ENCODE results near the gene ITPR1. TPM values are rescaled to one million over a fixed set of nuclear protein-coding genes. Genes with fewer than 3 reads are reported as not detected.
A peak's percentile ranks its signal among the peaks of the same experiment; 100 is the strongest.

Gene ITPR1
- total and polyA plus RNA-seq, 4 experiments from 2014 or later, result 6.1 to 72.8 (median 44.2) TPM

DNA sequence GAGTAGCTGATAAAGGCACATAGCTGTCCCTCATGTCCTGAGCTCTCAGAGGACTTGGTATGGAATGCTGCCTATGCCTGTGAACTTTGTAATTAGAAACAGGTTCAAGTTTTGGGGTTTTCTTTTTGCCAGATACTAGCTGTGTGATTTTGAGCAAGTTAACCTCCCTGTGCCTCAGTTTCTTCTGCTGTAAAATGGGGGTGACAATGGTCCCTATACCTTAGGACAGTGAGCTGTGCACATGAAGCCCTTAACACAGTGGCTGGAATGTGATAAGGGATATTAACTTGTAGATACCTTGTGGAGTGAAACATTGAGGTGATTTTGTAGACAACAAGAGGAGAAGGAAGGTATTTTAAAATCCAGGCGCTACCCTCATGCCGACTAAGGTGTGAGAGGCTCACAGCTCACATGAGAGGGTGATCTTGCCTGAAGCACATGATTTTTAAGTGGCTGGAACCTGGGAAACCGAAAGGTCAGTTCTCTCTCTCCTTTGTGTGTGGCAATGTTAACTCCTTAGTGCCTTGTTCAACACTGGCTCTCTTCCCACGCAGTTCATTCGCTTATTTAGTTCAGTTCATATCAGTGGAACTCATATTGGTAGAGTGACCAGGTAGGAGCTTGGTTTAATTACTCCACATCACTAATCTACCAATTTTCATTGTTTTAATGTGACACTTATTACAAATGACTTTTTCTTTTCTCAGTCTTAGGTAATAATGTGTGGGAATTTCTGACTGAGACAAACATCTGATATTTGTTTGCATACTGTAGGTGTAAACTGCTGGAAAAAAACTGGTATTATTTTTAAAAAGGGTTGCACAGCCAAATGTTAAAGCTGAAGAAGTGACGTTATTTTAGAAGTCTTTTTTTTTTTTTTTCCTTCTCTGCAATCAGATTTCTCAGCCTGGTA lies 236.2 kb downstream of the ITPR1 start:
- peak overlapping the region in 1 of 7 donors; percentile 62 for H3K27ac Mint-ChIP-seq
- H3K4me1 Mint-ChIP-seq, result peaks cover under 1 to 5% (median 3%) of the 10 kb centered on the region in 4 donors
- no peaks in the 10 kb centered on the region for H3K36me3 ChIP-seq (ENCODE audit: insufficient read depth, low read length)
- no peak overlapping the region for H3K4me3 ChIP-seq (ENCODE audit: low read length in 2 of 2)
- H3K27ac ChIP-seq (ENCODE audit: low read depth, low read length), result no peak overlapping the region
- H3K4me3 Mint-ChIP-seq, result no peak overlapping the region
- H3K9me3 Mint-ChIP-seq, result no peaks in the 10 kb centered on the region
- ChIA-PET CTCF (ENCODE audit: partially characterized antibody) (interaction anchor here (0.7 to 1.8 kb wide), 2 partner anchors 18 to 156 kb away, joined by 3 to 7 read pairs; no protein-coding TSS in a partner anchor), POLR2A (ENCODE audit: partially characterized antibody) (no interaction called here)
- no peaks in the 10 kb centered on the region for H3K9me3 ChIP-seq (ENCODE audit: control insufficient read depth in 1 of 2, low read length in 2 of 2)
- intact Hi-C loops (cut with micrococcal nuclease), result no loop called here
- no peaks in the 10 kb centered on the region for H3K27me3 Mint-ChIP-seq
- H3K36me3 Mint-ChIP-seq, result peaks cover 34 to 36% of the 10 kb centered on the region in 2 donors
- DNase-seq, result no peak
- no peaks in the 10 kb centered on the region for H3K27me3 ChIP-seq (ENCODE audit: insufficient read depth, low read length)
- no peaks in the 10 kb centered on the region for H3K4me1 ChIP-seq (ENCODE audit: insufficient read depth, low read length)

DNA sequence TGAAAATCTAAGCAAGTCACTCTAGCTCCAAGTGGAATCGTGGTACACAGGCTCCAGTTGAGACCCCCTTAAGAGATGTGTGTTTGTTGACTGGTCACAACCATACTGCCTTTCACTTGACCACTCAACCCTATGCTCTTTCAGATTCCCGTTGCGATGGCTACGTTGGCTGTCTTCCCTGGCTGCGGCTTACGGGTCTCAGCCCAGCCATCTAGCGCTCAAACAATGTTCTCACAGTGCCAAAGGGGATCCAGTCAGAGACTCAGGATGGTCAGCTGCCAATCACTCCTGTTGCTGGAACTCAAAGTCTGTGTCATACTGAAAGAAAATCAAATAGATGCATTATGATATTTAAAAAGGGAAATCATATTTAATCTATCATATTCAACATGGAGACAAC lies 237.6 kb downstream of the ITPR1 start:
- Mint-ChIP-seq H3K4me1 (peaks cover 0 to 14% (median 3%) of the 10 kb centered on the region in 4 donors), H3K4me3 (no peak overlapping the region), H3K36me3 (peaks cover 31 to 39% of the 10 kb centered on the region in 2 donors), H3K27me3 (no peaks in the 10 kb centered on the region), H3K9me3 (no peaks in the 10 kb centered on the region), H3K27ac (peak overlapping the region in 1 of 7 donors; percentile 30)
- no peak for DNase-seq
- ChIA-PET CTCF (ENCODE audit: partially characterized antibody) (interaction anchor here (1.7 kb wide), 1 partner anchor 327 kb away, joined by 3 read pairs; no protein-coding TSS in a partner anchor), POLR2A (ENCODE audit: partially characterized antibody) (no interaction called here)
- no peaks in the 10 kb centered on the region for H3K9me3 ChIP-seq (ENCODE audit: control insufficient read depth in 1 of 2, low read length in 2 of 2)
- no peaks in the 10 kb centered on the region for H3K27me3 ChIP-seq (ENCODE audit: insufficient read depth, low read length)
- no peak overlapping the region for H3K27ac ChIP-seq (ENCODE audit: low read depth, low read length)
- H3K4me1 ChIP-seq (ENCODE audit: insufficient read depth, low read length), result no peaks in the 10 kb centered on the region
- intact Hi-C loops (cut with micrococcal nuclease), result no loop called here
- no peaks in the 10 kb centered on the region for H3K36me3 ChIP-seq (ENCODE audit: insufficient read depth, low read length)
- no peak overlapping the region for H3K4me3 ChIP-seq (ENCODE audit: low read length in 2 of 2)

DNA sequence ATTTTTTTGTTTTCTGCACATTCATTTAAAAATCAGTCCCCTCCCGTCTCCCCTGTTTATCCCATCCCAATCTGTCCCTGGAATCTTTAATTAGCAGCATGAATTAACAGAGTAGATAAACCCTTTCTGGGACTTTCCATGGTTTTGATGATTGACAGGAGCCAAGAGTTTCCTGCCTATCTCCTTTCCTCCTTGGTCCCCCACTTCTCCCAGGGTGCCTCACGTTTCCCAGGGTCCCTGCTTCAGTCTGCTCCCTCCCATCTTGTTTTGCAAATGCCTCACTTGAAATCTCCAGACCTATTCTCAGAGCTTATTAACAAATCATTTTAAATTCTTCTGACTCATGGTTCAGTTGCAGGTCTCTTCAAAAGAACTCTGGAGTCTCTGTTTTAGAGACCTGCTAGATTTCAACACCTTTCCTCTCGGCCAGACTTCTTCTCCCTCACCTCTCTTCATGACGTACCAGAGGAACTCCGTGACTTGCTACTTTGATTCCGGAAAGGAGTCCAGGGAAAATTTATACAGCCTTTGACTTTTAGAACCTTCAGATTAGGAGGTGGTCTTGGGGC lies 238.5 kb downstream of the ITPR1 start:
- Histone ChIP-seq H3K27me3 (ENCODE audit: insufficient read depth, low read length) (no peaks in the 10 kb centered on the region), H3K4me3 (ENCODE audit: low read length in 2 of 2) (no peak overlapping the region), H3K27ac (ENCODE audit: low read depth, low read length) (no peak overlapping the region), H3K4me1 (ENCODE audit: insufficient read depth, low read length) (peaks cover 6% of the 10 kb centered on the region), H3K9me3 (ENCODE audit: control insufficient read depth in 1 of 2, low read length in 2 of 2) (no peaks in the 10 kb centered on the region), H3K36me3 (ENCODE audit: insufficient read depth, low read length) (no peaks in the 10 kb centered on the region)
- Mint-ChIP-seq H3K4me1 (peaks cover 6 to 21% (median 8%) of the 10 kb centered on the region in 4 donors), H3K9me3 (no peaks in the 10 kb centered on the region), H3K4me3 (no peak overlapping the region), H3K27ac (peak overlapping the region in 1 of 7 donors; percentile 50), H3K36me3 (peaks cover 34 to 36% of the 10 kb centered on the region in 2 donors), H3K27me3 (no peaks in the 10 kb centered on the region)
- intact Hi-C loops (cut with micrococcal nuclease), result no loop called here
- no peak for DNase-seq
- POLR2A ChIA-PET (ENCODE audit: partially characterized antibody), result no interaction called here
- CTCF ChIA-PET (ENCODE audit: partially characterized antibody), result interaction anchor here (1.7 to 6.5 kb wide), 2 partner anchors 20 to 326 kb away, joined by 3 to 27 read pairs; no protein-coding TSS in a partner anchor

DNA sequence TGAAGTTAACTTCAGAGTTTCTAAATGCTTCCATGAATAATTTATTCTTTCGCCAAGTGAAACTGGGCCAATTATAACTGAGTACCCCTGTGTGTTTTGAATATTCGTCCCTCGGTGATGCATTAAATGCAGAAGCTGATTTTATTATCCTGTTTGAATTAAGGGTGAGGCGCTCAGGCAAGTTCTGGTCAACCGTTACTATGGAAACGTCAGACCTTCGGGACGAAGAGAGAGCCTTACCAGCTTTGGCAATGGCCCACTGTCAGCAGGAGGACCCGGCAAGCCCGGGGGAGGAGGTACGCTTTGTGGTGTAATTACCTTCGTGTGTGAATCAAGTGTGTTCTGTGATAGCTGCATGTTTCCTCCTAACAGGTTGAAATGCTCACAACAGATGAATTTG lies 239.8 kb downstream of the ITPR1 start:
- Histone ChIP-seq H3K4me1 (ENCODE audit: insufficient read depth, low read length) (peaks cover 19% of the 10 kb centered on the region), H3K9me3 (ENCODE audit: control insufficient read depth in 1 of 2, low read length in 2 of 2) (no peaks in the 10 kb centered on the region), H3K27ac (ENCODE audit: low read depth, low read length) (no peak overlapping the region), H3K27me3 (ENCODE audit: insufficient read depth, low read length) (no peaks in the 10 kb centered on the region), H3K4me3 (ENCODE audit: low read length in 2 of 2) (no peak overlapping the region), H3K36me3 (ENCODE audit: insufficient read depth, low read length) (no peaks in the 10 kb centered on the region)
- Mint-ChIP-seq H3K4me1 (peaks cover 19 to 34% (median 21%) of the 10 kb centered on the region in 4 donors), H3K36me3 (peaks cover 39 to 44% of the 10 kb centered on the region in 2 donors), H3K9me3 (no peaks in the 10 kb centered on the region), H3K27ac (no peak overlapping the region), H3K4me3 (no peak overlapping the region), H3K27me3 (no peaks in the 10 kb centered on the region)
- POLR2A ChIA-PET (ENCODE audit: partially characterized antibody), result no interaction called here
- intact Hi-C loops (cut with micrococcal nuclease), result no loop called here
- DNase-seq, result no peak
- CTCF ChIA-PET (ENCODE audit: partially characterized antibody), result interaction anchor here (6.5 kb wide), 1 partner anchor 22 kb away, joined by 27 read pairs; no protein-coding TSS in a partner anchor

DNA sequence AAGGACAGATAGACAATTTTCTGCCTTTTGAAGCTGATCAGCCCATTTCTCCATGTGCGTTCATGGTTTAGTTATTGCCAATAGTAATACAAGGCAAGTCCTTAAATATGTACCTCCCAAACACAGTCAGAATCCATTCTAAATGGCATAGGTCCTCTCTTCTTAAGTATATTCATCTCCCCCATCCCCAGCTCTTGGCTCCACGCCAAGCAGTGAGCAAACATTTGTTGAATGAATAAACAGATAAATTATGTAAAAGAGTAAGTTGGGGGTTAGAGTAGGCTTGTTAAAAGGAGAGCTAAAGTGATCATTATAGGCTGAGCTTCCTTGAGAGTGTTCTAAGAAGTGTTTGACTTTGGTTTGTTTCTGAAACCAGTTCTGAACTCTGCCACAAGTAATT lies 241.3 kb downstream of the ITPR1 start:
- DNase-seq, result no peak

DNA sequence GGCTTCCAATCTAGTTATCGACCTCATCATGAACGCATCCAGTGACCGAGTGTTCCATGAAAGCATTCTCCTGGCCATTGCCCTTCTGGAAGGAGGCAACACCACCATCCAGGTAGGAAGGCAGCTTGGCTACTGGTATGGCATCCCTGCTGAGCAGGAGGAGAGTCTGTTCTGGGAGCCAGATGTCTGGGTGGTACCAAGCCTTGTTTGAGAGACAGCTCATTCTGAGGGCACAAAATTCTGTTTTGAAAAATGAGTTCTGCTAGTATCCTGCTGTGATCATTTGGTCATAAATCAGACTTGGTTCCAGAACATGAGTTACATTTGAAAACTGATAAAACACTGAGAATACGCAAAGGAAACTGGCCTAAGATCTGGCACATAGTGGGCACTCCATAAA lies 242.1 kb downstream of the ITPR1 start:
- DNase-seq, result no peak
- peaks cover 42% of the 10 kb centered on the region for H3K4me1 ChIP-seq (ENCODE audit: insufficient read depth, low read length)
- peaks cover 39 to 57% (median 42%) of the 10 kb centered on the region in 4 donors for H3K4me1 Mint-ChIP-seq
- intact Hi-C loops (cut with micrococcal nuclease), result no loop called here
- H3K27me3 Mint-ChIP-seq, result no peaks in the 10 kb centered on the region
- H3K9me3 Mint-ChIP-seq, result peaks cover 0 to 6% (median 3%) of the 10 kb centered on the region in 8 donors
- ChIA-PET POLR2A (ENCODE audit: partially characterized antibody) (no interaction called here), CTCF (ENCODE audit: partially characterized antibody) (interaction anchor here (0.8 to 6.5 kb wide), 4 partner anchors 19 to 323 kb away, joined by 3 to 27 read pairs (median 4); no protein-coding TSS in a partner anchor)
- no peaks in the 10 kb centered on the region for H3K9me3 ChIP-seq (ENCODE audit: control insufficient read depth in 1 of 2, low read length in 2 of 2)
- no peak overlapping the region for H3K27ac ChIP-seq (ENCODE audit: low read depth, low read length)
- H3K4me3 Mint-ChIP-seq, result no peak overlapping the region
- peaks cover 47 to 48% of the 10 kb centered on the region in 2 donors for H3K36me3 Mint-ChIP-seq
- no peaks in the 10 kb centered on the region for H3K36me3 ChIP-seq (ENCODE audit: insufficient read depth, low read length)
- no peaks in the 10 kb centered on the region for H3K27me3 ChIP-seq (ENCODE audit: insufficient read depth, low read length)
- no peak overlapping the region for H3K4me3 ChIP-seq (ENCODE audit: low read length in 2 of 2)
- peak overlapping the region in 3 of 7 donors; percentile 3 to 73 (median 20) for H3K27ac Mint-ChIP-seq

More for the DNA sequence above, 241.3 kb downstream of the ITPR1 start:
- Mint-ChIP-seq H3K27ac (no peak overlapping the region), H3K36me3 (peaks cover 43% of the 10 kb centered on the region in 2 donors), H3K4me3 (no peak overlapping the region), H3K4me1 (peaks cover 31 to 49% (median 34%) of the 10 kb centered on the region in 4 donors), H3K27me3 (no peaks in the 10 kb centered on the region), H3K9me3 (peaks cover 0 to 3% (median 0%) of the 10 kb centered on the region in 8 donors)
- no peaks in the 10 kb centered on the region for H3K9me3 ChIP-seq (ENCODE audit: control insufficient read depth in 1 of 2, low read length in 2 of 2)
- ChIA-PET CTCF (ENCODE audit: partially characterized antibody) (interaction anchor here (1.1 to 6.5 kb wide), 3 partner anchors 18 to 323 kb away, joined by 3 to 27 read pairs (median 4); no protein-coding TSS in a partner anchor), POLR2A (ENCODE audit: partially characterized antibody) (no interaction called here)
- H3K4me1 ChIP-seq (ENCODE audit: insufficient read depth, low read length), result peaks cover 34% of the 10 kb centered on the region
- no peaks in the 10 kb centered on the region for H3K27me3 ChIP-seq (ENCODE audit: insufficient read depth, low read length)
- H3K4me3 ChIP-seq (ENCODE audit: low read length in 2 of 2), result no peak overlapping the region
- H3K36me3 ChIP-seq (ENCODE audit: insufficient read depth, low read length), result no peaks in the 10 kb centered on the region
- H3K27ac ChIP-seq (ENCODE audit: low read depth, low read length), result no peak overlapping the region
- intact Hi-C loops (cut with micrococcal nuclease), result no loop called here
